Activated CD4-positive, alpha-beta T cell treated with anti-CD3 and anti-CD28 coated beads, Interleukin-2, amount 10 ng/mL, durations not matched to agents 7 days and 5 days (primary cell): Measurements from ENCODE around the gene HMGCS1. TPM values are rescaled to one million over a fixed set of nuclear protein-coding genes. Genes with fewer than 3 reads are reported as not detected.
"Not testable (repeated sequence)": the region's sequence is repeated elsewhere in the genome, so short reads cannot be mapped to it uniquely, and the experiment has no call there.

Experiments used
- CTCF ChIA-PET: fragments of 350-600 bp; sonication (Branson Sonifier 250); formaldehyde crosslinking; loops from one replicate; lab custom pipeline; 2021; ENCODE audit warnings: antibody characterized with exemption; lab: Charles Lee
- POLR2A ChIA-PET: fragments of 350-600 bp; sonication (Branson Sonifier 250); formaldehyde crosslinking; loops from one replicate; lab custom pipeline; 2021; ENCODE audit warnings: antibody characterized with exemption; lab: Charles Lee
- DNase-seq: peaks from one replicate; pipeline ENCODE4 v3.0.0-alpha.2; 2020
- H3K27ac Mint-ChIP-seq: one replicate; pipeline ENCODE4 v1.8.0; 2021; ENCODE audit warnings: mild to moderate bottlenecking, moderate library complexity, mixed read lengths
- H3K27me3 Mint-ChIP-seq: one replicate; pipeline ENCODE4 v1.8.0; 2021; ENCODE audit warnings: mixed read lengths
- H3K36me3 Mint-ChIP-seq: one replicate; pipeline ENCODE4 v1.8.0; 2021; ENCODE audit warnings: low read depth, mixed read lengths
- H3K4me1 Mint-ChIP-seq: one replicate; pipeline ENCODE4 v1.8.0; 2021; ENCODE audit warnings: mixed read lengths
- H3K4me3 Mint-ChIP-seq: one replicate; pipeline ENCODE4 v1.8.0; 2021; ENCODE audit warnings: mild to moderate bottlenecking, moderate library complexity, mixed read lengths
- H3K9me3 Mint-ChIP-seq: one replicate; pipeline ENCODE4 v1.8.0; 2021; ENCODE audit warnings: mixed read lengths
- total RNA-seq, 2 experiments: library from RNA; stranded (reverse); gene quantifications; one replicate each; pipeline ENCODE4 v1.2.3, GENCODE V29; 2021

Gene HMGCS1
- total RNA-seq, 2 experiments from 2014 or later, result 54.3 to 57.5 TPM

- H3K36me3 Mint-ChIP-seq, result peaks cover 22% of the 10 kb centered on the region
- no peak for DNase-seq
- ChIA-PET POLR2A (no interaction called here), CTCF (no interaction called here)
- H3K27ac Mint-ChIP-seq, result no peak overlapping the region
- H3K4me3 Mint-ChIP-seq, result no peak overlapping the region
- peaks cover 76% of the 10 kb centered on the region for H3K4me1 Mint-ChIP-seq
- H3K27me3 Mint-ChIP-seq, result no peaks in the 10 kb centered on the region
- H3K9me3 Mint-ChIP-seq, result peaks cover 3% of the 10 kb centered on the region
These were observed 4.1 kb downstream of the HMGCS1 start for GRCh38 chr5:43309122-43309521.

- H3K4me1 Mint-ChIP-seq, result peaks cover 79% of the 10 kb centered on the region
- CTCF ChIA-PET, result interaction anchor here (0.7 to 1.4 kb wide), 3 partner anchors 11 to 202 kb away, joined by 3 to 4 read pairs (median 3); no protein-coding TSS in a partner anchor
- DNase-seq, H3K4me3 Mint-ChIP-seq, H3K9me3 Mint-ChIP-seq, H3K27me3 Mint-ChIP-seq, POLR2A ChIA-PET: not testable (repeated sequence)
- peak overlapping the region; percentile 54 for H3K27ac Mint-ChIP-seq
- peaks cover 30% of the 10 kb centered on the region for H3K36me3 Mint-ChIP-seq
These were observed 6.3 kb downstream of the HMGCS1 start for GRCh38 chr5:43306954-43307353.

GRCh38 chr5:43305948-43306565 lies 7.2 kb downstream of the HMGCS1 start:
- ChIA-PET CTCF (interaction anchor here (0.7 to 1.4 kb wide), 5 partner anchors 10 to 201 kb away, joined by 3 to 4 read pairs (median 3); no protein-coding TSS in a partner anchor), POLR2A (no interaction called here)
- H3K4me3 Mint-ChIP-seq, result no peak overlapping the region
- no peak overlapping the region for H3K27ac Mint-ChIP-seq
- peak; percentile 52 for DNase-seq
- peaks cover 76% of the 10 kb centered on the region for H3K4me1 Mint-ChIP-seq
- no peaks in the 10 kb centered on the region for H3K27me3 Mint-ChIP-seq
- peaks cover 28% of the 10 kb centered on the region for H3K36me3 Mint-ChIP-seq
- no peaks in the 10 kb centered on the region for H3K9me3 Mint-ChIP-seq

- Mint-ChIP-seq H3K27ac (peak overlapping the region; percentile 86), H3K4me3 (peak overlapping the region; percentile 37), H3K4me1 (peaks cover 68% of the 10 kb centered on the region), H3K9me3 (no peaks in the 10 kb centered on the region), H3K27me3 (no peaks in the 10 kb centered on the region), H3K36me3 (peaks cover 35% of the 10 kb centered on the region)
- no peak for DNase-seq
- ChIA-PET CTCF (interaction anchor here (1.0 kb wide), 1 partner anchor 184 kb away, joined by 3 read pairs; the partner anchor contains the start of gene ZNF131), POLR2A (no interaction called here)
These were observed 8.7 kb downstream of the HMGCS1 start for GRCh38 chr5:43304525-43304924.

- H3K36me3 Mint-ChIP-seq, result peaks cover 42% of the 10 kb centered on the region
- H3K27ac Mint-ChIP-seq, result peak overlapping the region; percentile 86
- no peaks in the 10 kb centered on the region for H3K27me3 Mint-ChIP-seq
- ChIA-PET POLR2A (no interaction called here), CTCF (interaction anchor here (0.6 to 2.5 kb wide), 3 partner anchors 10 to 355 kb away, joined by 3 to 7 read pairs (median 4); partner anchors contain the start of gene HMGCS1)
- H3K4me3 Mint-ChIP-seq, result no peak overlapping the region
- no peaks in the 10 kb centered on the region for H3K9me3 Mint-ChIP-seq
- DNase-seq, result no peak
- H3K4me1 Mint-ChIP-seq, result peaks cover 59% of the 10 kb centered on the region
These were observed 10.0 kb downstream of the HMGCS1 start for GRCh38 chr5:43303242-43303641.

GRCh38 chr5:43302481-43302880 lies 10.7 kb downstream of the HMGCS1 start:
- Mint-ChIP-seq H3K9me3 (no peaks in the 10 kb centered on the region), H3K4me3 (no peak overlapping the region), H3K36me3 (peaks cover 47% of the 10 kb centered on the region), H3K27me3 (no peaks in the 10 kb centered on the region), H3K4me1 (peaks cover 53% of the 10 kb centered on the region), H3K27ac (no peak overlapping the region)
- ChIA-PET POLR2A (no interaction called here), CTCF (interaction anchor here (1.2 to 2.5 kb wide), 2 partner anchors 11 kb away, joined by 4 to 7 read pairs; partner anchors contain the start of gene HMGCS1)
- DNase-seq, result no peak

- Mint-ChIP-seq H3K4me1 (peaks cover 50% of the 10 kb centered on the region), H3K27ac (peak overlapping the region; percentile 14), H3K27me3 (no peaks in the 10 kb centered on the region), H3K9me3 (no peaks in the 10 kb centered on the region), H3K4me3 (no peak overlapping the region), H3K36me3 (peaks cover 52% of the 10 kb centered on the region)
- ChIA-PET CTCF (interaction anchor here (0.5 to 2.5 kb wide), 2 partner anchors 11 to 151 kb away, joined by 3 to 7 read pairs; partner anchors contain the start of gene HMGCS1), POLR2A (no interaction called here)
- no peak for DNase-seq
These were observed 11.5 kb downstream of the HMGCS1 start for GRCh38 chr5:43301653-43302091.

- Mint-ChIP-seq H3K36me3 (peaks cover 63% of the 10 kb centered on the region), H3K4me3 (no peak overlapping the region), H3K9me3 (no peaks in the 10 kb centered on the region), H3K27me3 (no peaks in the 10 kb centered on the region), H3K27ac (no peak overlapping the region), H3K4me1 (peaks cover 39% of the 10 kb centered on the region)
- ChIA-PET CTCF (no interaction called here), POLR2A (no interaction called here)
- DNase-seq, result no peak
These were observed 13.1 kb downstream of the HMGCS1 start for GRCh38 chr5:43300112-43300511.

GRCh38 chr5:43298443-43298842 lies 14.8 kb downstream of the HMGCS1 start:
- H3K27ac Mint-ChIP-seq, result no peak overlapping the region

GRCh38 chr5:43296835-43297234 lies 16.4 kb downstream of the HMGCS1 start:
- peaks cover 12% of the 10 kb centered on the region for H3K4me1 Mint-ChIP-seq
- H3K27me3 Mint-ChIP-seq, result no peaks in the 10 kb centered on the region
- H3K36me3 Mint-ChIP-seq, result peaks cover 73% of the 10 kb centered on the region
- H3K27ac Mint-ChIP-seq, result no peak overlapping the region
- CTCF ChIA-PET, result no interaction called here
- no peak overlapping the region for H3K4me3 Mint-ChIP-seq
- H3K9me3 Mint-ChIP-seq, result no peaks in the 10 kb centered on the region
- DNase-seq, result no peak
- POLR2A ChIA-PET, result no interaction called here

More at GRCh38 chr5:43298443-43298842, 14.8 kb downstream of the HMGCS1 start:
- ChIA-PET POLR2A (no interaction called here), CTCF (no interaction called here)
- no peak for DNase-seq
- no peaks in the 10 kb centered on the region for H3K27me3 Mint-ChIP-seq
- H3K4me1 Mint-ChIP-seq, result peaks cover 25% of the 10 kb centered on the region
- H3K4me3 Mint-ChIP-seq, result no peak overlapping the region
- H3K9me3 Mint-ChIP-seq, result no peaks in the 10 kb centered on the region
- H3K36me3 Mint-ChIP-seq, result peaks cover 68% of the 10 kb centered on the region

- no peak for DNase-seq
- CTCF ChIA-PET, result interaction anchor here (0.8 to 1.0 kb wide), 3 partner anchors 12 to 189 kb away, joined by 3 to 6 read pairs (median 4); no protein-coding TSS in a partner anchor
- Mint-ChIP-seq H3K27me3 (no peaks in the 10 kb centered on the region), H3K9me3 (no peaks in the 10 kb centered on the region), H3K27ac (no peak overlapping the region), H3K4me1 (peaks cover 10% of the 10 kb centered on the region), H3K36me3 (peaks cover 77% of the 10 kb centered on the region), H3K4me3 (no peak overlapping the region)
- POLR2A ChIA-PET, result no interaction called here
These were observed 18.0 kb downstream of the HMGCS1 start for GRCh38 chr5:43295202-43295601.

- Mint-ChIP-seq H3K27ac (no peak overlapping the region), H3K36me3 (peaks cover 78% of the 10 kb centered on the region), H3K4me3 (no peak overlapping the region), H3K27me3 (no peaks in the 10 kb centered on the region), H3K9me3 (no peaks in the 10 kb centered on the region), H3K4me1 (peaks cover 10% of the 10 kb centered on the region)
- ChIA-PET POLR2A (no interaction called here), CTCF (interaction anchor here (1.1 kb wide), 1 partner anchor 11 kb away, joined by 3 read pairs; no protein-coding TSS in a partner anchor)
- no peak for DNase-seq
These were observed 19.0 kb downstream of the HMGCS1 start for GRCh38 chr5:43294226-43294625.

GRCh38 chr5:43290726-43291125 lies 22.5 kb downstream of the HMGCS1 start:
- H3K4me3 Mint-ChIP-seq, result no peak overlapping the region
- no peaks in the 10 kb centered on the region for H3K9me3 Mint-ChIP-seq
- no peak for DNase-seq
- POLR2A ChIA-PET, result no interaction called here
- H3K27ac Mint-ChIP-seq, result no peak overlapping the region
- no peaks in the 10 kb centered on the region for H3K27me3 Mint-ChIP-seq
- CTCF ChIA-PET, result no interaction called here
- peaks cover 6% of the 10 kb centered on the region for H3K4me1 Mint-ChIP-seq
- peaks cover 69% of the 10 kb centered on the region for H3K36me3 Mint-ChIP-seq
